SK-N-MC (cell line): ENCODE data around the gene TMEM119.
A peak's percentile ranks its signal among the peaks of the same experiment; 100 is the strongest.
"Not testable (repeated sequence)": the region's sequence is repeated elsewhere in the genome, so short reads cannot be mapped to it uniquely, and the experiment has no call there.

Source experiments
- DNase-seq: peaks from one replicate; pipeline ENCODE4 v3.0.0-alpha.2; 2011; ENCODE audit warnings: low read depth, low spot score
- H3K27ac ChIP-seq: fragments of 200-600 bp; sonication (generic); 2 replicates; pipeline ENCODE4 v1.5.1; 2016; ENCODE audit warnings: mixed run types
- H3K36me3 ChIP-seq: fragments of 200-600 bp; sonication (generic); 2 replicates; pipeline ENCODE4 v1.6.1; 2017; ENCODE audit warnings: antibody characterized with exemption, low read length, mixed read lengths; ENCODE audit not compliant: insufficient read depth
- H3K4me3 ChIP-seq: fragments of 200-600 bp; sonication (generic); 2 replicates; pipeline ENCODE4 v1.5.1; 2016
- H3K9ac ChIP-seq: fragments of 200-600 bp; sonication (generic); 2 replicates; pipeline ENCODE4 v1.8.0; 2017; ENCODE audit warnings: mixed run types, mixed read lengths; ENCODE audit not compliant: insufficient read length
- H3K9me3 ChIP-seq: fragments of 200-600 bp; sonication (generic); 2 replicates; pipeline ENCODE4 v1.6.1; 2017; ENCODE audit warnings: low read depth, mild to moderate bottlenecking, antibody characterized with exemption, low read length, moderate library complexity, mixed read lengths
- EZH2 ChIP-seq: fragments of 200-600 bp; sonication (generic); IDR thresholded peaks from one replicate; pipeline ENCODE4 v1.6.1; 2017; ENCODE audit warnings: antibody characterized with exemption
- FOXP2 ChIP-seq: optimal IDR thresholded peaks from 2 replicates; pipeline ENCODE3; 2011; ENCODE audit warnings: mild to moderate bottlenecking, moderate library complexity; ENCODE audit not compliant: insufficient read depth; ENCODE audit errors: extremely low read length, control extremely low read depth
- POLR2AphosphoS5 ChIP-seq: IDR thresholded peaks from 2 replicates; pipeline ENCODE4 v1.6.1; 2012; ENCODE audit warnings: mild to moderate bottlenecking, low read depth, low read length, borderline replicate concordance

Gene TMEM119

GRCh38 chr12:108581311-108582227 lies 16.3 kb downstream of the TMEM119 start:
- no peak overlapping the region for H3K4me3 ChIP-seq
- H3K36me3 ChIP-seq: no peaks in the 10 kb centered on the region
- H3K9ac ChIP-seq: no peak overlapping the region
- no peak for DNase-seq
- no peaks in the 10 kb centered on the region for H3K9me3 ChIP-seq
- H3K27ac ChIP-seq: no peak overlapping the region
- TF ChIP-seq EZH2 (no peak), FOXP2 (no peak), POLR2AphosphoS5 (no peak)

GRCh38 chr12:108580531-108580930 lies 17.4 kb downstream of the TMEM119 start:
- TF ChIP-seq FOXP2: no peak
- no peak for TF ChIP-seq POLR2AphosphoS5
- TF ChIP-seq EZH2: no peak
- no peaks in the 10 kb centered on the region for H3K9me3 ChIP-seq

GRCh38 chr12:108578813-108579212 lies 19.1 kb downstream of the TMEM119 start:
- Histone ChIP-seq H3K27ac (peak overlapping the region; percentile 15; the same call in 1 of the 2 replicates), H3K9ac (no peak overlapping the region), H3K4me3 (no peak overlapping the region), H3K36me3 (no peaks in the 10 kb centered on the region), H3K9me3 (no peaks in the 10 kb centered on the region)
- no peak for DNase-seq
- TF ChIP-seq FOXP2: no peak

More at GRCh38 chr12:108580531-108580930, 17.4 kb downstream of the TMEM119 start:
- Histone ChIP-seq H3K36me3 (no peaks in the 10 kb centered on the region), H3K4me3 (no peak overlapping the region), H3K9ac (no peak overlapping the region), H3K27ac (no peak overlapping the region)
- no peak for DNase-seq

- no peak for TF ChIP-seq POLR2AphosphoS5
- TF ChIP-seq FOXP2: no peak
- TF ChIP-seq EZH2: no peak
- DNase-seq: no peak
- Histone ChIP-seq H3K9ac (no peak overlapping the region), H3K36me3 (no peaks in the 10 kb centered on the region), H3K4me3 (no peak overlapping the region), H3K27ac (no peak overlapping the region), H3K9me3 (no peaks in the 10 kb centered on the region)
Measured at GRCh38 chr12:108578264-108578663, 19.6 kb downstream of the TMEM119 start.

GRCh38 chr12:108577458-108577857 lies 20.4 kb downstream of the TMEM119 start:
- TF ChIP-seq EZH2 (no peak), FOXP2 (no peak), POLR2AphosphoS5 (no peak)
- Histone ChIP-seq H3K36me3 (no peaks in the 10 kb centered on the region), H3K9ac (no peak overlapping the region), H3K9me3 (no peaks in the 10 kb centered on the region), H3K27ac (no peak overlapping the region), H3K4me3 (no peak overlapping the region)
- DNase-seq: no peak

- H3K27ac ChIP-seq: no peak overlapping the region
Measured at GRCh38 chr12:108576660-108577234, 21.1 kb downstream of the TMEM119 start.

GRCh38 chr12:108575199-108575912 lies 22.5 kb downstream of the TMEM119 start:
- no peak for DNase-seq
- no peak overlapping the region for H3K9ac ChIP-seq
- no peak overlapping the region for H3K4me3 ChIP-seq
- H3K27ac ChIP-seq: no peak overlapping the region
- no peaks in the 10 kb centered on the region for H3K36me3 ChIP-seq
- TF ChIP-seq EZH2 (no peak), FOXP2 (no peak), POLR2AphosphoS5 (no peak)
- H3K9me3 ChIP-seq: no peaks in the 10 kb centered on the region

More at GRCh38 chr12:108576660-108577234, 21.1 kb downstream of the TMEM119 start:
- TF ChIP-seq EZH2: no peak
- TF ChIP-seq FOXP2: no peak
- no peak for TF ChIP-seq POLR2AphosphoS5
- no peak for DNase-seq
- Histone ChIP-seq H3K9me3 (no peaks in the 10 kb centered on the region), H3K4me3 (no peak overlapping the region), H3K36me3 (no peaks in the 10 kb centered on the region), H3K9ac (no peak overlapping the region)

- H3K36me3 ChIP-seq, H3K9ac ChIP-seq, H3K9me3 ChIP-seq, H3K27ac ChIP-seq, H3K4me3 ChIP-seq, DNase-seq: not testable (repeated sequence)
Measured at GRCh38 chr12:108574276-108574675, 23.6 kb downstream of the TMEM119 start.
